AG09309 (cell line): ENCODE data around the gene ROPN1L.

Source experiments
- DNase-seq: peaks from one replicate; pipeline ENCODE4 v3.0.0-alpha.2; 2010; ENCODE audit warnings: low read depth
- H3K4me3 ChIP-seq: 2 replicates; pipeline ENCODE4 v1.5.1; 2011; ENCODE audit warnings: mild to moderate bottlenecking, low read depth, low read length, moderate library complexity; ENCODE audit not compliant: control insufficient read depth
- CTCF ChIP-seq: IDR thresholded peaks from 2 replicates; pipeline ENCODE4 v1.5.1; 2011; ENCODE audit warnings: mild to moderate bottlenecking, low read depth, low read length, inconsistent platforms; ENCODE audit not compliant: insufficient read depth, control insufficient read depth; ENCODE audit errors: missing control alignments

Gene ROPN1L

DNA sequence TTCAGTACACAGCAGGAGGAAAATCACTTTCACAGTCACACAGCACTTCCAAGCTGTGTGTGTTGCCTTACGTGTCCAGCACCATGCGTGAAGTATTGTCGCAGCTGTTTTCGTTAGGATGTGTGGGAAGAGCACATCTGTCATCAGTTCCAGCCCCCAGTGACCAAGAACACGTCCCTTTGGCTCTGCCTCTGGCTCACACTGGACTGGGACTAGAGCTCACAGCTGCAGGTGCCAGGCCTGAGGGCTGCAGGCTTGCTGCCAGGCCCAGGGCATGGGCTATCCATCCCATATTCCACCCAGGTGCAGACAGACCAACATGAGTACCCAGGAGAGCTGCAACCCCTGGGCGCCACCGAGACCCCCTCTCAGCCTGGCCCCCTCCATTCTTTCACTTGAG is 61.6 kb downstream of the ROPN1L start:
- no peak for TF ChIP-seq CTCF
- no peak overlapping the region for H3K4me3 ChIP-seq
- DNase-seq = no peak

DNA sequence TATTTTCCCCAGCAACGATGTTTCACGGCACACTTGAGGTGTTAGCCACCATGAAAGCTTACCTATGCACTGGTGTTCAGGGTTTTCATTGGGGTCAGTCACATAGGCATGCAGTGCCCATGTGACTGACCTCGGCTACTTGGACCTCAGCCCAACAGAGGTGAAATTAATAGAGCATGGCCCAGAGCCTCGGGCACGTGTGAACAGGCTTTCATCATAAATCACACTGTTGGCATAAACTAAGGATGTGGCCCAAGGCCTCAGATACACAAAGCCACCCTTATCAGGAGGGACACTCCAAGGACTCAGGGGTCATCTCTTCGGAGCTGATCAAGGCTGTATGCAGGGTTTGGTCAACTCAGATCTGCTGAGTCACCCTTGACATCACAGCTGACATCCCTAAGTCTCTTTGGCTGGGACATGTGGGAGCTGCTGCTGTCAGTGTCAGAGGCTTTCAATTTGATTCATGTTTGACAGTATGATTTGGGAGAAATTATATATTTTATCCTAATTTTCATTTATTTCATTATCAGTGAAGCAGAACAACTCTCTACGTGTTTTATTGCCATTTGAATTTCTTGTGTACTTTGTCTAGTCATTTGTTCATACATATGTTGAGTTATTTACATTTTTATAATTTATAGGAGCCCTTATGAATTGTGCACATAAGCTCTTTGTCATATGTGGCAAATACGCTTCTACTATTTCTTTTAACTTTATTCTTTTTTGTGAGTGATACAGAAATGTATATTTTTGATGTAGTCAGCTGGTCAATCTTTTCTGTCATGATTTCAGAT is 62.5 kb downstream of the ROPN1L start:
- no peak overlapping the region for H3K4me3 ChIP-seq
- TF ChIP-seq CTCF = no peak
- DNase-seq = no peak

- TF ChIP-seq CTCF = no peak
- H3K4me3 ChIP-seq = no peak overlapping the region
- no peak for DNase-seq
Observed at GRCh38 chr5:10505517-10506095, 63.9 kb downstream of the ROPN1L start.

- TF ChIP-seq CTCF = no peak
- no peak overlapping the region for H3K4me3 ChIP-seq
- no peak for DNase-seq
Observed at GRCh38 chr5:10506535-10506934, 64.9 kb downstream of the ROPN1L start.

GRCh38 chr5:10507575-10508096 is 66.0 kb downstream of the ROPN1L start:
- no peak overlapping the region for H3K4me3 ChIP-seq
- no peak for TF ChIP-seq CTCF
- no peak for DNase-seq

DNA sequence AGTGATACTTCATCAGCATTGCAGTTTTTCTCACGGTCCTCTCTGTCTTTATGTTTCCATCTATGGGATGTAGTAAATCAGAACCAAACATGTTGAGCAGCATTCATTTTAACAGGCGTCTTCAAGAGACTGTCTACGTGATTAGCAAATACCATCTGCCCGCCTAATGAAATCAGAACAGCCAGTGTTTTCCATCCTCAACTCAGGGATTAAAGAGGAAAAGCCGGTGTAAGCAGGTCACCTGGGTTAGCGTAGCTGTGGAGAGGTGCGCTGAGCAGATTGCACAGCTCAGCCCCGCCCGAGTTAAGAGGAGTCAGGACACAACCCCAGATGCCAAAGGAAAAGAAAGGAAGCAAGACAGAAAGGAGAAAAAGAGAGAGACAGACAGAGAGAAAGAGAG is 67.9 kb downstream of the ROPN1L start:
- TF ChIP-seq CTCF = no peak
- DNase-seq = no peak

More for the DNA sequence above, 67.9 kb downstream of the ROPN1L start:
- H3K4me3 ChIP-seq = no peak overlapping the region
